Endothelial cell of hepatic sinusoid (primary cell): Measurements from ENCODE around the gene BCDIN3D.
"Not testable (repeated sequence)": the region's sequence is repeated elsewhere in the genome, so short reads cannot be mapped to it uniquely, and the experiment has no call there.

Source experiments
- in situ Hi-C: cut with HindIII; loops from 2 replicates; pipeline ENCODE4 v1.10.0; 2017; ENCODE audit warnings: low sequenced_read_pairs

The BCDIN3D gene

GRCh38 chr12:49863946-49864797 is 21.3 kb upstream of the BCDIN3D start:
- in situ Hi-C loops, result loop anchor here (10.0 kb wide), 1 partner anchor 201 kb away; no protein-coding TSS in a partner anchor

- in situ Hi-C loops, result loop anchor here (10.0 kb wide), 1 partner anchor 204 kb away; no protein-coding TSS in a partner anchor
Measured at GRCh38 chr12:49860921-49861320, 18.0 kb upstream of the BCDIN3D start.

DNA sequence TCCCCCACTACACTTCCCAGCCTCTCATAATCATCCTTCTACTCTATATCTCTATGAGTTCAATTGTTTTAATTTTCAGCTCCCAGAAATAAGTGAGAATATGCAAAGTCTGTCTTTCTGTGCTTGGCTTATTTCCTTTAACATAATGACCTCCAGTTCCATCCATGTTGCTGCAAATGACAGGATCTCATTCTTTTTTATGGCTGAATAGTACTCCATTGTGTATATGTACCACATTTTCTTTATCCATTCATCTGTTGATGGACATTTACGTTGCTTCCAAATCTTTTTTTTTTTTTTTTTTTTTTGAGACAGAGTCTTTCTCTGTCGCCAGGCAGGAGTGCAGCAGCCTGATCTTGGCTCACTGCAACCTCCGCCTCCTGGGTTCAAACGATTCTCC is 13.0 kb upstream of the BCDIN3D start:
- in situ Hi-C loops, result not testable (repeated sequence)

GRCh38 chr12:49854976-49855375 is 12.1 kb upstream of the BCDIN3D start:
- in situ Hi-C loops, result no loop called here

GRCh38 chr12:49853671-49854070 is 10.8 kb upstream of the BCDIN3D start:
- in situ Hi-C loops, result no loop called here

- in situ Hi-C loops, result no loop called here
Measured at GRCh38 chr12:49847161-49847560, 4.3 kb upstream of the BCDIN3D start.

- in situ Hi-C loops, result no loop called here
Measured at GRCh38 chr12:49846032-49846431, 3.1 kb upstream of the BCDIN3D start.

DNA sequence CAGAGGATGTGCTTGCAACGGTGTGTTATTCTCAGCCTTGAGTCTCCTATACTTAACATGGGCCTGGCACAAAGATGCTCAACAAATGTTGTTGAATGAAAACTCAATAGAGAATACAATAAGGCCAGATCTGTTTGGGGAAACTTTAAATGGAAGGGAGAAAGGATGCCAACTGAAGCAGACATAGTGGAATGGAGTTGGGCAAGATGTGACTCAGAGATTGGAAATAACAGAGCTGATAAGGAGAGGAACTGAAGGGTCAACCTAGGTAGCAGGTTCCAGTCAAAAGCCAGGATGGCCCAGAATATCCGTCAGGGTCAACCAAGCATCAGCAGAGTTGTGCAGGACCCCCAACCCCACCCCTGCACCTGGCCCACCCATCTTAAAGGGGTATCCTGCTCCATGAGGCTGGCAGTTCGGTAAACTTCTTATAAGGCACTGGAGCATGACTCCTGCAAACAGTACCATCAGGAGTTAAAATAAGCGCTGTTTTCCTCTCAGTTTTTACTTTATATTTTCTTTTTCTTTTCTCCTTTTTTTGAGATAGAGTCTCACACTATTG is 1.1 kb upstream of the BCDIN3D start:
- in situ Hi-C loops, result no loop called here

DNA sequence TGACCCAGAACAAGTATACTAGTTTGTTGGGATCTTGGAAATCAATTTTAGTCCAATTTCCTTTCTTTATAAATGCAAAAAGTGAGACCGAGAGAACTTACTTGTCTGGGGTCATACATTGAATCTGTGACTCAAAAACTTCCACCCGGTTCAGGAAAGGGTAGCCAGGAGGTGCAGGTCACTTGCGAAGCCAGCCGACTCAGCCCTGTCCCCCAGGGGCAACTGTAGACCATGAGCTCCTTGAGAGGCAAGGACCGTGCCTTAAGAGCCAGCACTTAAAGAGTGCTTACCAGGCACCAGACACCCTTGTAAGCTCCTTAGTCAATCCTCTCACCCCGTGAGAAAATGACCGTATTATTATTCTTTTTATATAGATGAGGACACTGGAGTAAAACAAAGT is 505 bp upstream of the BCDIN3D start:
- in situ Hi-C loops, result no loop called here

DNA sequence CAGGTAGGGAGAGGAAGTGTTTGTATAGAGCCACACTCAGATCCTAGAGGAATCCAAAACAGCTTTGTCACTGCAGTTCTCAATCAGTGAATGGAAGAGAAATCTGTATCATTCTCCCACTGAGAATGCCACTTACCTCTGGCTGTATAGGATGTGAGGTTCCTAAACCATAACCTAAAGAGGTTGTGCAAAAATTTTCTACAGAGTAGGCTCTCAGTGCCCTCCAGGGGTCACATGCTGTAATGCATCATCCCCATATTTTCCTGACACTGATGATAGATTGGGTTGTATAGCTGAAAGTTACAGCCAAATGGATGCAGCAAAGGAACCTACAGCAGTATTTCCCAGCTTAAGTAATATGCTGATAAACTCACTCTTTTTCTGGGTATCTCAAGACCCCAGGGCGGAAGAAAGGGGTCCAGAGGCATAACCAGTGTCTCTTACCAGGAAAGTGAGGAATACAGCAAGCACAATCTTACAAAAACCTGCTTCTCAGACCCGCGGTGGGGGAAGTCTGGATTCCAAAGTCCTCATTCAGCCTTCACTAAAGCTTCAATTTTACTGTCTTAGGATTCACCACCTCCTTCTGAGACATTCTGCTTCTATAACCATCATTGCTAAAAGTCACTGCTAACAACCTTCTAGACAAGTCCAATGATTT is 3.8 kb downstream of the BCDIN3D start:
- in situ Hi-C loops, result loop anchor here (5.0 kb wide), 1 partner anchor 72 kb away; no protein-coding TSS in a partner anchor

GRCh38 chr12:49832836-49833421 is 10.0 kb downstream of the BCDIN3D start:
- in situ Hi-C loops, result no loop called here

GRCh38 chr12:49831717-49832116 is 11.2 kb downstream of the BCDIN3D start:
- in situ Hi-C loops, result no loop called here

DNA sequence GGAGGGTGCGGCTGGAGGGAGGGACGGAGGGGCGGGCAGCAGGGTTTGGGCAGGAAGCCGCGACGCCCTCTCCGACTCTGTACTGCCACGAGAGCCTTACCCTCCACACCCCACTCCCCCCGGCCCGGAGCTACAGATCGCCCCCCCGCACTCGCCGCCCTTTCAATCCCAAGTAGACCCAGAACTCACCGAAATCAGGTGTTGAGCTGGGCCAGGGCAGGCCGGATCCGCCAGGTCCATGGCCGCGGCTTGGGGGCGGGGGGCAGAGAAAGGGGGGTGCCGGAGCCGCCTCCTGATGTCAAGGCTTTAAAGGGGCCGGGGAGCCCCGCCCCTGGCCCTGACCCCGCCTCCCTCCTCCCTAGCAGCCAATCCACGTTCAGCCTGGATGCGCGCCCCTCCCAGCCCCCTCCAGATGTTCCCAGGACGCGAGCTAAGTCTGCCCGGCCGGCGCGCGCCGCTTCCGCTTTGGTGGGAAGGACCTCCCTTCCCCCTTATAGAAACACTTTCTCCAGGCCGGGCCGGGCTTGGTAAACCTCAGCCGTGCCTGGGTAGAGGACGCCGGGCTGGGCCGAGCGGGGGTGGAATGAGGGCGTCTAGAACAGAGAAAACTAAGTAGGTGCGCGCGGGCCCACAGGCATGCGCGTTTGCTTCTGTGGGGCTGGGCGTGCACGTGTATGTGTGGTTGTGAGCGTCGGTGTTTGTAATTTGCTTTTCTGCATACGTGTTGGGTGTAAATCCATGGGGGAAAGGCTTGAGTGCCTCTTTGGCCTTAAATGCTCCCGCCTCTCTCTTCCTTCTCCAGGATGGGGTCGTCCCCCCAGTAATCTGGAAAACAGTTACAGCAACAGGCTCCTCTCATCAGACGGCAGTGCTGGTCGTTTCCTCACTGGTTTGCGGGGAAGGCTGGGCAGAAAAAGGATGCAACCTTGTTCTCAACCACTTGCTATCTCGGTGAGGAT is 14.5 kb downstream of the BCDIN3D start, which contains the start of gene NCKAP5L:
NCKAP5L (minus strand) TSS at position 281 of the 959 bp plus-strand sequence. CDS start 24,369 bp downstream, outside the sequence.
- in situ Hi-C loops, result no loop called here

GRCh38 chr12:49827401-49828099 is 15.4 kb downstream of the BCDIN3D start:
- in situ Hi-C loops, result no loop called here

- in situ Hi-C loops, result no loop called here
Measured at GRCh38 chr12:49827051-49827400, 15.9 kb downstream of the BCDIN3D start.

DNA sequence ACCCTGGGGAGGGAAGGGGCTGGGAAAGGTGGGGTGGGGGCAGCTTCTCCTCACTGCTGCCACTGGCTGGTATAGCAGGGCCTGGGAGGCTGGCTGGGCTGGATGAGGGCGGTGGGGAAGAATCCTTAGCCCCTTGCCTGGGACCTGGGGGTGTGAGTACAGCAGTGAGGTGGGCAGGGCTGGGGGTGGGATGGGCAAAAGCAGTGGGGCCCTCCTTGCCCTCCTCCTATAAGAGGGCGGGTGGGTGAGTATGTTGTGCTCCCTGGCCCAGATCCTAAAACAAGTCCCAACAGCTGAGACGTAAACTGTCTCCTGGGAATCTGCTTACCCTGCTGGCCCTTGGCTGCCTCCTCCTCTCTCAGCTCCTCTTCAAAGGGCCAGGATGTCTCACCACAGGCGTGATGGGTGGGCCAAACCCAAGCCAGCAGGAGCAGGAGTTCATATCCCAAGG is 16.9 kb downstream of the BCDIN3D start:
- in situ Hi-C loops, result no loop called here

GRCh38 chr12:49825360-49825970 is 17.4 kb downstream of the BCDIN3D start:
- in situ Hi-C loops, result no loop called here

- in situ Hi-C loops, result no loop called here
Measured at GRCh38 chr12:49824895-49825294, 18.0 kb downstream of the BCDIN3D start.

- in situ Hi-C loops, result no loop called here
Measured at GRCh38 chr12:49824416-49824815, 18.5 kb downstream of the BCDIN3D start.
